Measurements from ENCODE around the gene TCAIM. TPM values are rescaled to one million over a fixed set of nuclear protein-coding genes. Genes with fewer than 3 reads are reported as not detected.

Gene TCAIM
- total RNA-seq, 1 experiment from 2014 or later: 18.4 TPM

DNA sequence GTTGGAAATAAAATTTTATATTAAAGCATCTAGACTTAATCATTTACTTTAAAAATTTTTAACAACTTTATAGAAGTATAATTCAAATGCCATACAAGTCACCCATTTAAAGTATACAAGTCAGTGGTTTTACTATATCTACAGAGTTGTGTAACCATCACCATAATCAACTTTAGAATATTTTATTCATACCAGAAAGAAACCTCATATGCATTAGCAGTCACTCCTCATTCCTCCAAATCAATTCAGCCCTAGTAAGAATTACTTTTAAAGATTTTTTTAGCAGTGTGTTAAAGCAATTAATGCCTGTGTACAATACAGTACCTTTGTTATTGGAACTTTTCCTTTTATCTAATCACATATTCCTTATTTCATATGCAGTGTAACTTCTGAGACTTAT lies 14.0 kb upstream of the TCAIM start:
- DNase-seq (ENCODE audit: low read depth, low spot score): no peak
- H3K36me3 ChIP-seq (ENCODE audit: control insufficient read depth in 1 of 2, insufficient read depth in 2 of 2, low read length in 2 of 2): no peaks in the 10 kb centered on the region
- no peak for TF ChIP-seq SIN3A (IDR thresholded peaks at IDR 0.05; ENCODE audit: low read depth)
- H3K4me2 ChIP-seq (ENCODE audit: low read length): no peak overlapping the region
- no TSS peak for BruUV-seq (replicated peaks)
- ChIA-PET POLR2A (no interaction called here), RAD21 (ENCODE audit: low non-redundant PET in 1 of 2, low total read pairs in 2 of 2, uncharacterized antibody in 2 of 2, unreplicated experiment in 2 of 2) (no interaction called here), CTCF (interaction anchor here (1.2 to 1.7 kb wide), 2 partner anchors 13 to 590 kb away, joined by 3 to 9 read pairs; no protein-coding TSS in a partner anchor)
- intact Hi-C loops (cut with micrococcal nuclease): loop anchor here (5.0 to 10.0 kb wide), 2 partner anchors 208 to 300 kb away; partner anchors contain the start of gene ZNF197
- no peak overlapping the region for H2AFZ ChIP-seq (ENCODE audit: low read depth, low read length, poor library complexity, severe bottlenecking)
- H3K9ac ChIP-seq (ENCODE audit: low read length): no peak overlapping the region
- H3K4me3 ChIP-seq (replicated peaks in 1 of 2; ENCODE audit: low read depth in 1 of 2, low read length in 2 of 2): no peak overlapping the region
- no peaks in the 10 kb centered on the region for H3K9me3 ChIP-seq (ENCODE audit: control insufficient read depth in 1 of 2, insufficient read depth in 1 of 2, low read depth in 1 of 2, low read length in 2 of 2)
- no peaks in the 10 kb centered on the region for H3K27me3 ChIP-seq (ENCODE audit: insufficient read depth, low read length)
- peaks cover 0 to 4% of the 10 kb centered on the region in 2 experiments; a peak in 1 of 4 replicates for H3K4me1 ChIP-seq (ENCODE audit: control insufficient read depth in 1 of 2, insufficient read depth in 2 of 2, low read length in 2 of 2)
- H3K27ac ChIP-seq (ENCODE audit: low read depth, low read length): no peak overlapping the region
- ATAC-seq: no peak
- H3K79me2 ChIP-seq (ENCODE audit: insufficient read depth, low read length): no peaks in the 10 kb centered on the region
- H4K20me1 ChIP-seq (ENCODE audit: insufficient read depth): no peaks in the 10 kb centered on the region
- no peaks in the 10 kb centered on the region for H3K9me2 ChIP-seq (ENCODE audit: insufficient read depth)

DNA sequence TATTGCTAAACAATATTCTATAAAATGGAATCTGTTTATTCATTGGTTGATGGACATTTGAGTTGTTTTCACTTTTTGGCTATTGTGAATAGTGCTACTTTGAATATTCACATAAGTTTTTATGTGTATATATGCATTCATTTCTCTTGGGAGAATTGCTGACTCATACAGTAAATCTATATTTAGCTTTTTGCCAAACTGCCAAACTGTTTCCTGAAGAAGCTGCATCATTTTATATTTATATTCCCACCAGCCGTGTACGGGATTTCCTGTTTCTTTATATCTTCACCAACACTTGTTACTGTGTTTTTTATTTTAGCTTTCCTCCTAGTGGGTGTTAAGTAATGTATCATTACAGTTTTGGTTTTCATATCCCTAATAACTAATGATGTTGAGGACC lies 12.5 kb upstream of the TCAIM start:
- peaks cover 0 to 4% of the 10 kb centered on the region in 2 experiments; a peak in 1 of 4 replicates for H3K4me1 ChIP-seq (ENCODE audit: control insufficient read depth in 1 of 2, insufficient read depth in 2 of 2, low read length in 2 of 2)
- ChIA-PET POLR2A (no interaction called here), CTCF (no interaction called here), RAD21 (ENCODE audit: low non-redundant PET in 1 of 2, low total read pairs in 2 of 2, uncharacterized antibody in 2 of 2, unreplicated experiment in 2 of 2) (no interaction called here)
- no peak overlapping the region for H3K27ac ChIP-seq (ENCODE audit: low read depth, low read length)
- H3K4me2 ChIP-seq (ENCODE audit: low read length): no peak overlapping the region
- no peaks in the 10 kb centered on the region for H3K9me2 ChIP-seq (ENCODE audit: insufficient read depth)
- H3K36me3 ChIP-seq (ENCODE audit: control insufficient read depth in 1 of 2, insufficient read depth in 2 of 2, low read length in 2 of 2): no peaks in the 10 kb centered on the region
- no peak overlapping the region for H3K4me3 ChIP-seq (replicated peaks in 1 of 2; ENCODE audit: low read depth in 1 of 2, low read length in 2 of 2)
- H3K9ac ChIP-seq (ENCODE audit: low read length): no peak overlapping the region
- no peaks in the 10 kb centered on the region for H3K9me3 ChIP-seq (ENCODE audit: control insufficient read depth in 1 of 2, insufficient read depth in 1 of 2, low read depth in 1 of 2, low read length in 2 of 2)
- no TSS peak for BruUV-seq (replicated peaks)
- no peak for DNase-seq (ENCODE audit: low read depth, low spot score)
- no peaks in the 10 kb centered on the region for H3K27me3 ChIP-seq (ENCODE audit: insufficient read depth, low read length)
- H2AFZ ChIP-seq (ENCODE audit: low read depth, low read length, poor library complexity, severe bottlenecking): no peak overlapping the region
- intact Hi-C loops (cut with micrococcal nuclease): loop anchor here (10.0 kb wide), 1 partner anchor 299 kb away; the partner anchor contains the start of gene ZNF197
- H4K20me1 ChIP-seq (ENCODE audit: insufficient read depth): no peaks in the 10 kb centered on the region
- TF ChIP-seq, protein P1, sequence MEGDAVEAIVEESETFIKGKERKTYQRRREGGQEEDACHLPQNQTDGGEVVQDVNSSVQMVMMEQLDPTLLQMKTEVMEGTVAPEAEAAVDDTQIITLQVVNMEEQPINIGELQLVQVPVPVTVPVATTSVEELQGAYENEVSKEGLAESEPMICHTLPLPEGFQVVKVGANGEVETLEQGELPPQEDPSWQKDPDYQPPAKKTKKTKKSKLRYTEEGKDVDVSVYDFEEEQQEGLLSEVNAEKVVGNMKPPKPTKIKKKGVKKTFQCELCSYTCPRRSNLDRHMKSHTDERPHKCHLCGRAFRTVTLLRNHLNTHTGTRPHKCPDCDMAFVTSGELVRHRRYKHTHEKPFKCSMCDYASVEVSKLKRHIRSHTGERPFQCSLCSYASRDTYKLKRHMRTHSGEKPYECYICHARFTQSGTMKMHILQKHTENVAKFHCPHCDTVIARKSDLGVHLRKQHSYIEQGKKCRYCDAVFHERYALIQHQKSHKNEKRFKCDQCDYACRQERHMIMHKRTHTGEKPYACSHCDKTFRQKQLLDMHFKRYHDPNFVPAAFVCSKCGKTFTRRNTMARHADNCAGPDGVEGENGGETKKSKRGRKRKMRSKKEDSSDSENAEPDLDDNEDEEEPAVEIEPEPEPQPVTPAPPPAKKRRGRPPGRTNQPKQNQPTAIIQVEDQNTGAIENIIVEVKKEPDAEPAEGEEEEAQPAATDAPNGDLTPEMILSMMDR (IDR thresholded peaks at IDR 0.05 in 2 of 3, conservative IDR thresholded peaks at IDR 0.05 in 1 of 3; ENCODE audit: borderline replicate concordance in 1 of 3, insufficient read depth in 1 of 3, low read depth in 2 of 3, low read length in 2 of 3): no peak
- no peak for ATAC-seq
- H3K79me2 ChIP-seq (ENCODE audit: insufficient read depth, low read length): no peaks in the 10 kb centered on the region

All from HCT116 (cell line).